OCI-LY3 (cell line): ENCODE data around the gene CCDC106.

Experiments
- EZH2phosphoT487 ChIP-seq: fragments of 200-600 bp; shearing (Covaris generic); IDR thresholded peaks from 2 replicates; pipeline ENCODE4 v1.6.1; 2018; ENCODE audit warnings: antibody characterized with exemption, mixed run types, low read depth
- TF ChIP-seq, protein P1 (sequence below): fragments of 200-600, 300-600 bp; sonication (generic); IDR thresholded peaks from 2 replicates; pipeline ENCODE4 v1.5.1; 2014; ENCODE audit warnings: antibody characterized with exemption, low read length, low read depth

- TF ChIP-seq, protein P1, sequence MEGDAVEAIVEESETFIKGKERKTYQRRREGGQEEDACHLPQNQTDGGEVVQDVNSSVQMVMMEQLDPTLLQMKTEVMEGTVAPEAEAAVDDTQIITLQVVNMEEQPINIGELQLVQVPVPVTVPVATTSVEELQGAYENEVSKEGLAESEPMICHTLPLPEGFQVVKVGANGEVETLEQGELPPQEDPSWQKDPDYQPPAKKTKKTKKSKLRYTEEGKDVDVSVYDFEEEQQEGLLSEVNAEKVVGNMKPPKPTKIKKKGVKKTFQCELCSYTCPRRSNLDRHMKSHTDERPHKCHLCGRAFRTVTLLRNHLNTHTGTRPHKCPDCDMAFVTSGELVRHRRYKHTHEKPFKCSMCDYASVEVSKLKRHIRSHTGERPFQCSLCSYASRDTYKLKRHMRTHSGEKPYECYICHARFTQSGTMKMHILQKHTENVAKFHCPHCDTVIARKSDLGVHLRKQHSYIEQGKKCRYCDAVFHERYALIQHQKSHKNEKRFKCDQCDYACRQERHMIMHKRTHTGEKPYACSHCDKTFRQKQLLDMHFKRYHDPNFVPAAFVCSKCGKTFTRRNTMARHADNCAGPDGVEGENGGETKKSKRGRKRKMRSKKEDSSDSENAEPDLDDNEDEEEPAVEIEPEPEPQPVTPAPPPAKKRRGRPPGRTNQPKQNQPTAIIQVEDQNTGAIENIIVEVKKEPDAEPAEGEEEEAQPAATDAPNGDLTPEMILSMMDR: no peak
- TF ChIP-seq EZH2phosphoT487: no peak
Measured at GRCh38 chr19:55625004-55625326, 23.0 kb upstream of the CCDC106 start.
